ENCODE results near the gene CLDN34.

The CLDN34 gene

GRCh38 chrX:10001496-10001895 is 34.3 kb downstream of the CLDN34 start:
- Histone ChIP-seq H3K4me1 (ENCODE audit: low read length) (no peaks in the 10 kb centered on the region), H3K27ac (ENCODE audit: low read length) (no peak overlapping the region), H3K4me2 (ENCODE audit: low read length) (no peak overlapping the region), H2AFZ (ENCODE audit: low read depth, low read length) (no peak overlapping the region), H3K9me3 (ENCODE audit: insufficient read depth, low read length) (no peaks in the 10 kb centered on the region), H3K27me3 (ENCODE audit: low read depth, low read length) (peaks cover 8% of the 10 kb centered on the region), H4K20me1 (ENCODE audit: insufficient read depth, low read length) (no peaks in the 10 kb centered on the region), H3K79me2 (ENCODE audit: low read length) (no peaks in the 10 kb centered on the region), H3K36me3 (replicated peaks; ENCODE audit: low read depth, low read length) (no peaks in the 10 kb centered on the region), H3K9ac (ENCODE audit: low read length) (no peak overlapping the region), H3K4me3 (ENCODE audit: low read length) (no peak overlapping the region)
- TF ChIP-seq EZH2phosphoT487 (IDR thresholded peaks at IDR 0.05; ENCODE audit: low read depth), result no peak
- TF ChIP-seq, protein P1, sequence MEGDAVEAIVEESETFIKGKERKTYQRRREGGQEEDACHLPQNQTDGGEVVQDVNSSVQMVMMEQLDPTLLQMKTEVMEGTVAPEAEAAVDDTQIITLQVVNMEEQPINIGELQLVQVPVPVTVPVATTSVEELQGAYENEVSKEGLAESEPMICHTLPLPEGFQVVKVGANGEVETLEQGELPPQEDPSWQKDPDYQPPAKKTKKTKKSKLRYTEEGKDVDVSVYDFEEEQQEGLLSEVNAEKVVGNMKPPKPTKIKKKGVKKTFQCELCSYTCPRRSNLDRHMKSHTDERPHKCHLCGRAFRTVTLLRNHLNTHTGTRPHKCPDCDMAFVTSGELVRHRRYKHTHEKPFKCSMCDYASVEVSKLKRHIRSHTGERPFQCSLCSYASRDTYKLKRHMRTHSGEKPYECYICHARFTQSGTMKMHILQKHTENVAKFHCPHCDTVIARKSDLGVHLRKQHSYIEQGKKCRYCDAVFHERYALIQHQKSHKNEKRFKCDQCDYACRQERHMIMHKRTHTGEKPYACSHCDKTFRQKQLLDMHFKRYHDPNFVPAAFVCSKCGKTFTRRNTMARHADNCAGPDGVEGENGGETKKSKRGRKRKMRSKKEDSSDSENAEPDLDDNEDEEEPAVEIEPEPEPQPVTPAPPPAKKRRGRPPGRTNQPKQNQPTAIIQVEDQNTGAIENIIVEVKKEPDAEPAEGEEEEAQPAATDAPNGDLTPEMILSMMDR (IDR thresholded peaks at IDR 0.05; ENCODE audit: low read depth, low read length), result no peak

GRCh38 chrX:10004832-10005475 is 37.8 kb downstream of the CLDN34 start:
- Histone ChIP-seq H3K4me1 (ENCODE audit: low read length) (no peaks in the 10 kb centered on the region), H4K20me1 (ENCODE audit: insufficient read depth, low read length) (no peaks in the 10 kb centered on the region), H3K79me2 (ENCODE audit: low read length) (no peaks in the 10 kb centered on the region), H3K36me3 (replicated peaks; ENCODE audit: low read depth, low read length) (no peaks in the 10 kb centered on the region), H2AFZ (ENCODE audit: low read depth, low read length) (no peak overlapping the region), H3K27ac (ENCODE audit: low read length) (no peak overlapping the region), H3K9ac (ENCODE audit: low read length) (no peak overlapping the region), H3K4me3 (ENCODE audit: low read length) (no peak overlapping the region), H3K27me3 (ENCODE audit: low read depth, low read length) (peaks cover 8% of the 10 kb centered on the region), H3K4me2 (ENCODE audit: low read length) (no peak overlapping the region), H3K9me3 (ENCODE audit: insufficient read depth, low read length) (no peaks in the 10 kb centered on the region)
- TF ChIP-seq, protein P1 (IDR thresholded peaks at IDR 0.05; ENCODE audit: low read depth, low read length), result no peak
- no peak for TF ChIP-seq EZH2phosphoT487 (IDR thresholded peaks at IDR 0.05; ENCODE audit: low read depth)

- TF ChIP-seq, protein P1 (IDR thresholded peaks at IDR 0.05; ENCODE audit: low read depth, low read length), result no peak
- TF ChIP-seq EZH2phosphoT487 (IDR thresholded peaks at IDR 0.05; ENCODE audit: low read depth), result no peak
- H3K79me2 ChIP-seq (ENCODE audit: low read length), result no peaks in the 10 kb centered on the region
- H3K4me1 ChIP-seq (ENCODE audit: low read length), result peaks cover 3% of the 10 kb centered on the region; the same call in 1 of the 2 replicates
- no peaks in the 10 kb centered on the region for H3K36me3 ChIP-seq (replicated peaks; ENCODE audit: low read depth, low read length)
- no peak overlapping the region for H2AFZ ChIP-seq (ENCODE audit: low read depth, low read length)
- H4K20me1 ChIP-seq (ENCODE audit: insufficient read depth, low read length), result no peaks in the 10 kb centered on the region
- no peaks in the 10 kb centered on the region for H3K9me3 ChIP-seq (ENCODE audit: insufficient read depth, low read length)
- H3K27me3 ChIP-seq (ENCODE audit: low read depth, low read length), result peaks cover 8% of the 10 kb centered on the region
- no peak overlapping the region for H3K27ac ChIP-seq (ENCODE audit: low read length)
- no peak overlapping the region for H3K9ac ChIP-seq (ENCODE audit: low read length)
- no peak overlapping the region for H3K4me2 ChIP-seq (ENCODE audit: low read length)
- H3K4me3 ChIP-seq (ENCODE audit: low read length), result no peak overlapping the region
Measured at GRCh38 chrX:10006086-10006485, 38.9 kb downstream of the CLDN34 start.

- no peaks in the 10 kb centered on the region for H3K9me3 ChIP-seq (ENCODE audit: insufficient read depth, low read length)
- no peaks in the 10 kb centered on the region for H3K36me3 ChIP-seq (replicated peaks; ENCODE audit: low read depth, low read length)
- H3K79me2 ChIP-seq (ENCODE audit: low read length), result no peaks in the 10 kb centered on the region
- H3K4me3 ChIP-seq (ENCODE audit: low read length), result no peak overlapping the region
- no peak overlapping the region for H3K9ac ChIP-seq (ENCODE audit: low read length)
- H3K4me2 ChIP-seq (ENCODE audit: low read length), result no peak overlapping the region
- no peak for TF ChIP-seq EZH2phosphoT487 (IDR thresholded peaks at IDR 0.05; ENCODE audit: low read depth)
- TF ChIP-seq, protein P1 (IDR thresholded peaks at IDR 0.05; ENCODE audit: low read depth, low read length), result no peak
- H4K20me1 ChIP-seq (ENCODE audit: insufficient read depth, low read length), result no peaks in the 10 kb centered on the region
- H3K27ac ChIP-seq (ENCODE audit: low read length), result no peak overlapping the region
- H2AFZ ChIP-seq (ENCODE audit: low read depth, low read length), result no peak overlapping the region
- H3K27me3 ChIP-seq (ENCODE audit: low read depth, low read length), result peaks cover 8% of the 10 kb centered on the region
- H3K4me1 ChIP-seq (ENCODE audit: low read length), result peaks cover 5% of the 10 kb centered on the region; the same call in 1 of the 2 replicates
Measured at GRCh38 chrX:10006770-10007169, 39.6 kb downstream of the CLDN34 start.
